NCI-H2107 (cell line): Measurements from ENCODE around the gene PPT2.

Experiments
- DNase-seq: peaks from one replicate; lab custom pipeline; 2025; lab: John Stamatoyannopoulos, UW

Gene PPT2

DNA sequence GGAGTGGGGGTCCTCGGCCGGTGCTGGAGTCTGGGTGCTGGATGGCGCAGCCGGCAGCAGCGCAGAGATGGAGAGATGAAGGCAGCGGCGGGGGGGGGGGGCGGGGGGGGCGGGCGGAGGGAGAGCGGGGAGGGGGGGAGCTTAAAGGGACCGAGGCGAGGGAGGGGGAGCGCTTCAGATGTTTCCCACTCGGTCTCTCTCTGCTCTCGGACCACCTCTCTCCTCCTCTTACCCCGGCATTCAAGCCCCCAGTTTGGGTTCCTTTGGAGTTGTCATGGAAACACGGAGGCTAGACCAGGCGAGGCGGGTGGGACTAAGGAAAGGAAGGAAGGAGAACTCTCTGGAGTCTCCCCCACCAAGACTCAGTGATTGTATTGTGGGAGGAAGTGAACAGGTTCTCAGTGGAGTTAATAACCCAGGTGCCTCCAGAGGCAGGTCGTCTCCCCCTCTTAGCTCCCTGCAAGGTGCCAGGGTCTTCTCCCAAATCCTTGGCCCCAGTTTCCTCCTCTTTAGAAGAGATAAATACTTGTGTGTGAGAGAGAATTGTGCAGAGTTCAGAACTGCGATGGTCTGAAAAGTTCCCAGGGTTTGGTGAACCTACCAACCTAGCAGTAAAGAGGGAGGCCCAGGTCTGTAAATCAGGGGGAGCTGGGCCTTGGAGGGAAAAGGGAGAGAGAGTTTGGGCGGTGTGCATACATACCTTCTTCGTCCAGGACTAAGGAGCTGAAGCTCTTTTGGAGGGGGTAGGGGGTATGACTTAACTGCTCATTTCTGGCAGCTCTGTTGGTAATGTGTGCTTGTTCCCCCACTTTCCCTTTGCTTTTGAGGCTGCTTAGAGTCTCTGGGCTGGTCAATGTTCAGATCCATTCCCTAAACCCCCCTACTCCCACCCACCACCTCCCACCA lies 1.8 kb upstream of the PPT2 start, which contains the start of gene PRRT1:
Gene PRRT1 (minus strand): TSS at position 77 of the 906 bp plus-strand sequence. CDS start 112 bp downstream, outside the sequence.
- no peak for DNase-seq

DNA sequence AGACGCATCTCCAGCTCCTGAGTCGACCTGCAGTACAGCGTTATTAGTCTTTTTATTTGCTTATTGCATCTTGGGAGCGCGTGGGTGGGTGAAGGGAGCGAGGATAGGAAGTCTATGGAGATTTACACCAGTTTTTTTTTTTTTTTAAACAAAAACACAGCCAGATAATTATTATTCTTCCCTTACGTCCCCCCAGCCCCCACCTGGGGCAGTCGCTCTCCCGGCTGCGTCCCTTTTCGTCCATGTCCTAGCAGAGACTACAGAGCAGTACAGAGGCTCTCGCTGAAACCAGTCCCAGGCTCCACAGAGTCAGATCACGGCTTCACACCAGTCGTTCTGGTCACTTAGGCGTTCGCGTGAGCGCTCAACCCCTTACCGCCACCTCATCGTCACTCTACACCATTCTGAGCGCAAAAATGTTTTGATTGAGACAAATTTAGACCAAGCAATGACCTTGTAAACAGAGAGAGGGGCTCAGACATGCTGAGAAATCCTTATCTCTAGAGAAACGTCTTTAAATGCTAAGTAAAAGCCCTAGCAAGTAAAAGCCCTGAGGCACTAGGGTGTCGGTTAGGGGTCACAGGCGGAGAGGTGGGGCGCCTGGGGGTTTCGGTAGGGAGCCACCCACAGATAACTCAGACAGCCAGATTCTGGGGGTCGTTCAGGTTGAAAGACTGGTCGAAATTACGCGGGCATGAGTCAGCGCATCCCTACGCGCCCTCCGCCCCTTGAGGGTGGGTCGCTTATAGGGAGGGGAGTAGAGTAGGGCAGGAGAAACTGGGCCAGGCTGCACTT lies 975 bp upstream of the PPT2 start:
- DNase-seq, result no peak

DNA sequence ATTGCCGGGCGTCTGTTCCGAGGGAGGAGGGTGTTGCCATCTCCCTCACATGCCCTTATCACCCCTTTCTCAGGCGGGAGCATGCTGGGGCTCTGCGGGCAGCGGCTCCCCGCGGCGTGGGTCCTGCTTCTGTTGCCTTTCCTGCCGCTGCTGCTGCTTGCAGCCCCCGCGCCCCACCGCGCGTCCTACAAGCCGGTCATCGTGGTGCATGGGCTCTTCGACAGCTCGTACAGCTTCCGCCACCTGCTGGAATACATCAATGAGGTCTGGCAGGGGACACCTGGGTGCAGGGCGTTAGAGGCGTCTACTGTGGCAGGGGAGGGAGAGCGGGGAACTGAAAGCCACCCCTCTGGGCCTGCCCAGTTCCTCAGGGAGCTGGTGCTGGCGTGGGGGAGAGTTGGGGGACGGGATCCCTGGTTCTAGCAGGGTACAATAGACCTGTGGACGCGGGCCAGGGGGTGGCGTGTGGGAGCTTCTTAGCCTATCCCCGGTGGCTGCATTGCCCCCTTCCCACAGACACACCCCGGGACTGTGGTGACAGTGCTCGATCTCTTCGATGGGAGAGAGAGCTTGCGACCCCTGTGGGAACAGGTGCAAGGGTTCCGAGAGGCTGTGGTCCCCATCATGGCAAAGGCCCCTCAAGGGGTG lies 697 bp downstream of the PPT2 start:
- DNase-seq, result peak; percentile 3

DNA sequence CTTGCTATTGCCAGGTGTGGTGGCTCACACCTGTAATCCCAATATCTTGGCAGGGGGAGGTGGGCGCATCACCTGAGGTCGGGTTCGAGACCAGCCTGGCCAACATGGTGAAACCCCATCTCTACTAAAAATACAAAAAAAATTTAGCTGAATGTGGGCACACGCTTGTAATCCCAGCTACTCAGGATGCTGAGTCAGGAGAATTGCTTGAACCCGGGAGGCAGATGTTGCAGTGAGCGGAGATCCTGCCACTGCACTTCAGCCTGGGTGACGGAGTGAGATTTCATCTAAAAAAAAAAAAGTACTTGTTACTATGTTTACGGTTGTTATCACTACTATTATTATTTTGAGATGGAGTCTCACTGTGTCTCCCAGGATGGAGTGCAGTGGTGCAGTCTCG lies 3.0 kb downstream of the PPT2 start:
- no peak for DNase-seq

DNA sequence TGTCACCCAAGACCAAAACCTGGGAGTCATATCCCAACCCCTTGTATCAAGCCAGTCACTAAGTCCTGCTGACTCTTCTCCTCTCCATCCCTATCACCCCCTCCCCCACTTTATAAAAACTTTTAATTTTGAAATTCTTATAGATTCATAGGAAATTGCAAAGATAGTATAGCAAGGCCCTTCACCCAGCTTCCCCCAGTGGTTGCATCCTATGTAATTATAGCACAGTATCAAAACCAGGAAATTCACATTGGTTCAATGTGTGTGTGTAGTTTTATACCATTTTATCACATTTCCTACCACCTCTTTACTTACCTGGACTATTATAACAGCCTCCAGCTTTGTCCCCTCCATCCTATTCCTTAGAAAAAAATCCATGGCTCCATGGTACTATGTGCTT lies 4.1 kb downstream of the PPT2 start:
- DNase-seq, result no peak

DNA sequence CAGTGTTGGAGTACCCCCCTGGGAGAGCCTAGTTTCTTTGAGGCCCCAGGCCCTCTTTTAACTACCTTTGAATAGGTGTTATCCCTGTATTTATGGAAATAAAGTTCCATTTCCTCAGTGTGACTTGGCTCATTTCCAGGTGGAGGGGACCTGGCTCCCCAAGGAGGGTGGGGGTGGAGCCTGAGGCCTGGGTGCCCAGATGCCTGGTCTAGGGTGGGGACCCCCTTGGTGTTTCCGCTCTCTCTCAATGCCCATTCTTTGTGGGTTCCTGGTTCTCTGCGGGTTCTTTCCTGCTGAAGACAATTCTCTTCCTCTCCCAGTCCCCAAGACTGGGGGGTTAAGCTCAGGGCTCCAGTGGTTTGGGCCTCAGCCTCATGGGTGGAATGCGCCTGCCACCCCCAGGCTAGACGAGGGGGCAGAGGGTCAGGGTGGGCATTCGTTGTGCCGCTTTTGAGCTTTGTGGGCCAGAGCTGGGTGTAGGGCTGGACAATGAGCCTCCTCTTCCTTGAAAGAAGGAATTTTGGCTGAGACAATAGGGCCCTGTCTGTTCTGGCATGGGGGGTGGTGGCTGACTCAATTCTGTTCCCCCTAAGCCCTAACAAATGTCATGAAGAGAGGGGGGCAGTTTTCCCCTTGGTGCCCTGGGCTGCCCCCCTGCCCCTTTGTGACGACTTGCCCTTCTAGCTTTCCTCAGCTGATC lies 9.8 kb downstream of the PPT2 start:
- DNase-seq, result no peak

DNA sequence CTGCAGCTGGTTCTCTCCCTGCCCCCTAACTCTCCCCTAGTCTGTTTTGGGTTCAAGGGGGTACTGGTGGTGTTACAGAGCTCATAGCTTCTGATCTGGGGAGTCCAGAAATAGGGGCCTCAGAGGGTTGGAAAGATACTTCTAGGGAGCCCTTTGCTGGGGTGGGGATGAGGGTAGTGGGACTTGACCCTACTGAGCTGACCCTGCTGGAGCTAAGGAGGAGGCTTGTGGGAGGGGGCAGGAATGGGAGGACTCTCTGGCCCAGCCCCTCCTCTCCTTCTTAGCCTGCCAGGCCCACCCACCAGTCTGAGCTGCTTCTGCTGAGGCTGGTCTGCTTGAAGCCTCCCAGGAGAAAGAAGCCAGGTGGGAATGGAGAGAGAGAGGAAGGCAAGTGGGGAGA lies 10.4 kb downstream of the PPT2 start, which contains the start of gene EGFL8:
Gene EGFL8 (plus strand): TSS at position 301 of the 400 bp plus-strand sequence. CDS start 1,571 bp downstream, outside the sequence.
- no peak for DNase-seq

DNA sequence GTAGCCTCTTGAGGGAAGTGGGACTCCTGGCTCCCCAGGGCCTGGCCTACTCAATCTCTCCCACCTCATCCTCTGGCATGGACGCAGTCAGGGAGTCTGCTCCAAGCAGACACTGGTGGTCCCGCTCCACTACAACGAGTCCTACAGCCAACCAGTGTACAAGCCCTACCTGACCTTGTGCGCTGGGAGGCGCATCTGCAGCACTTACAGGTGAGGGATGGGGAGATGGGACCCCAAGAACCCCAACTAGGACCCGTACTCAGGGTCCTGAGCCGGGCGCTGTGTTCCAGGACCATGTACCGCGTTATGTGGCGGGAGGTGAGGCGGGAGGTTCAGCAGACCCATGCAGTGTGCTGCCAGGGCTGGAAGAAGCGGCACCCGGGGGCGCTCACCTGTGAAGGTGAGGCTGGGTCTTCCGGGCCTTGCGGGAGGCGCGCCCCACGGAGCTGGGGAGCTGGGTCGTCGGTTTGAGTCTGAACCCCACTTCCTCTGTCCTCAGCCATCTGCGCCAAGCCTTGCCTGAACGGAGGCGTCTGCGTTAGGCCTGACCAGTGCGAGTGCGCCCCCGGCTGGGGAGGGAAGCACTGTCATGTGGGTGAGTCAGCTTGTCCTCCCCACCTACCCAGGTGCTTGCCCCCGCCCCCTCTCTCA lies 12.6 kb downstream of the PPT2 start:
- DNase-seq, result no peak

DNA sequence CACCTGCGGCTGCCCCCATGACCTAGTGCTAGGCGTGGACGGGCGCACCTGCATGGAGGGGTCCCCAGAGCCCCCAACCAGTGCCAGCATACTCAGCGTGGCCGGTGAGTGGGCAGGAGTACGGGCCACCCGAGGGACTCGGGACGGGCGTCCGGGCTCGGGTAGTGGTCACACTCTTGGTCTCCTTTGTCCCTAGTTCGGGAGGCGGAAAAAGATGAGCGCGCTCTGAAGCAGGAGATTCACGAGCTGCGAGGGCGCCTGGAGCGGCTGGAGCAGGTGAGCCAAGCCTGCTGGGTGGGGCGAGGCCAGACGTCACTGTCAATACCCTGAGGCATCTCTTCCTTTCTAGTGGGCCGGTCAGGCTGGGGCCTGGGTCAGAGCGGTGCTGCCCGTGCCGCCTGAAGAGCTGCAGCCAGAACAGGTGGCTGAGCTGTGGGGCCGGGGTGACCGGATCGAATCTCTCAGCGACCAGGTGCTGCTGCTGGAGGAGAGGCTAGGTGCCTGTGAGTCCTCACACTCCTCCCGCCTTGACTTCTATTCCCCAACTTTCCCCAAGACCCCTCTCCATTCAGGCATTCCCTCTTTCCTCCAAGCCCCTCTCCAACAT lies 13.3 kb downstream of the PPT2 start:
- no peak for DNase-seq

DNA sequence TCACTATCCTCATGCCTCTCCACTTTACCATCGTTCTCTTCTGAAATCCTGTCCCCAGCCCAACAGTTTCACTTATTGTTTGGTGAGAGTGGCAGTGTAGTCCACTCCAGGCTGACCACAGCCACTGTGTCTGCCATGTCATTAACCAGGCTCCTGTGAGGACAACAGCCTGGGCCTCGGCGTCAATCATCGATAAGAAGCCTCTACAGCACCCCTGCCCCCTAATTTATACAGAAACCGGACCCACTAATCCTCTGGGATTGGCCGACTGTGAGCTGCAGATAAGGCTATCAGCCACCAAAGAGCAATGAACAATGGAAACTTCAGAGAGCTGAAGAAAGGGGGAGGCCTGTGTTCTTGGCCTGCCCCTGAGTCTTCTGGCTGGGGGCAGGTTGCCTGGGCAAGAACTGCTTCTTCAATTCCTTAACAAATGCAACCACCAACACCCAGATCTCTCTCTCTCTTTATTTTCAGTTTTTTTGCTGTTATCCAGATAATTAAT lies 13.9 kb downstream of the PPT2 start:
- DNase-seq, result no peak

DNA sequence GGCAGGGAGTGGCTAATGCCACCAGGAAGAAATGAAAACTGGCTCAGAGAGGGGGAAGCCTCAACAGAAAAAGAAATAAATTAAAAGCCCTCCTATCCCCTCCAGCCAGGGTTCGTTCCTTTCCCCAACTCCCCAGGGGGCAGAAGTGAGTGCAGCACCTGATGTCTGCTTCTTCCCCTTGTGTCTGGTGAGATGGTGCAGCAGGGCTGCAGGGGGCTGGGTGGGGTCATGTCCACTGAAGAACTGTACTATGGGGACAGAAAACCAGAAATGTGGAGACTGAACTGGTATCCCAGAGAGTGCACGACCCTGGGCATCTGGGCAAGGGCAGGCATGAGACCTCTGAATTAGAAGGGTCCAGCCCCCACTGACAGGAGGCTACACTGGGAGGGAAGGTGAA lies 14.4 kb downstream of the PPT2 start:
- DNase-seq, result no peak

DNA sequence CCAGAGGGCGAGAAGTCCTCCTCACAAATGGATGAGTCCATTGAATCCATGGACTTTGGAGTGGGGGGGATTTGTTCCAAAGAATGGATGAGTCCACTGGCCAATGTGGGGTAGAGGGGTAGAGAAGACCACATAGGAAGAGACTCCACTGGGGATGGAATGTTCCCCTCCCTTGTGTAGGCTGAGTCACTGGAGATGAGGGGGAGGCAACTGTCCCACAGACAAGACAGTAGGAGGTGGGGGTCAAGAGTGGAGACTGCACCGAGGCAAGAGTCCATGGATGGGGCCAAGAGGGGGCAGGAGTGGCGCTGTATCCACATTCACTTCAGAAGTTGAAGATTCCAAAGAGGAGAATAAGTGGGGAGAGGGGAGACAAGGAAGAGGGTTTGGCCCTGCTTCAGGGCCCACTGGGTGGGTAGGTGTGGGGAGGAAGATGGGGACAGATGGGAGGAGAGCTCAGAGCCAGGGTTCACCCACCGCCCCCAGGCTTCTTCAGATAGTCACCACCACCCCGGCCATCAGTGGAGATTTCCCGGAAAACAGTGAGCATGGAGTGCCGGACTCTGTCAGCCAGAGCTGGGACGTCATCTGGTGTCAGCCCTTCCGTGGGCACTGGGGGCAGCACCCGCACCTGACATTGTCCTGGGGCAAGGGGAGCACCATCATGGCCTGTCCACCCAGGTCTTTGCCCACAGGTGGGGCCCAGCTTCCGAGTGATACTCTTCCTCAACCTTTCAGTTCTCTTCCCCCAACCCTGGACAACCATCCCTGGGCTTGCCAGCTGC lies 15.1 kb downstream of the PPT2 start:
- DNase-seq, result no peak

DNA sequence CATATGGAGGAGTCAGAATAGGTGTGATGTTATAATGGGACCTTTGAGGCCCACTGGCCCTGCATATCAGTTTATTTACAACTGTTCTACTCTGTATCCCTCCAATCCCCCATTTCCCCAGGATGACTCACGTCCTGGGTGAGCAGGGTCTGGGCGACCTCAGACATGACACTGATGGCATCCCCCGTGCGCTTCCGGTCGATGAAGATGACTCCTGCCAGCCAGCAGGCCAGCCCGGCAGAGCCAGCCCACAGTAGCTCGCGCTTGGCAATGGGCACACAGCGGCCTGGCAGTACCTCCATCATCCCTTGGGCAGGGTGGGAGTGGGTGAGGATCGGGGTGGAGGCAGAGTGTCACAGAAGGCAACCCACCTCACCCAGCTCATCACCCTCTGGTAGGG lies 16.4 kb downstream of the PPT2 start:
- no peak for DNase-seq

DNA sequence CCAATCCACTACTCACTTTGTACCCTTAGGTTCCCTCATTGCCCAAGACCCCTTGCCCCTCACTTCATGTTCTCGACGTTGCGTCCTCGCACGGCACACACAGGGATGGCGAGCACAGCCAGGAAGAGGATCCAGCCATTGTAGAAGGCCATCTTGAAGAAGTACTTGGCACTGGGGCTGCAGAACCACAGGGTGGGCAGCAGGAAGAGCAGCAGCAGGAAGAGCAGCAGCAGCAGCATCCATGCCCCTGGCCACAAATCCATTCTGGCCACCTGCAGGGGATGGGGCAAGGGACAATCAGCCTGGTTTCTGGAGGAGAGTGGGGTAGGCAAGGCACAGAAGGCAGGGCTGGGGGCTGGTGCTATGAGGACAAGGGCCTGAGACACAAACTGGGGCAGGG lies 17.3 kb downstream of the PPT2 start:
- no peak for DNase-seq

DNA sequence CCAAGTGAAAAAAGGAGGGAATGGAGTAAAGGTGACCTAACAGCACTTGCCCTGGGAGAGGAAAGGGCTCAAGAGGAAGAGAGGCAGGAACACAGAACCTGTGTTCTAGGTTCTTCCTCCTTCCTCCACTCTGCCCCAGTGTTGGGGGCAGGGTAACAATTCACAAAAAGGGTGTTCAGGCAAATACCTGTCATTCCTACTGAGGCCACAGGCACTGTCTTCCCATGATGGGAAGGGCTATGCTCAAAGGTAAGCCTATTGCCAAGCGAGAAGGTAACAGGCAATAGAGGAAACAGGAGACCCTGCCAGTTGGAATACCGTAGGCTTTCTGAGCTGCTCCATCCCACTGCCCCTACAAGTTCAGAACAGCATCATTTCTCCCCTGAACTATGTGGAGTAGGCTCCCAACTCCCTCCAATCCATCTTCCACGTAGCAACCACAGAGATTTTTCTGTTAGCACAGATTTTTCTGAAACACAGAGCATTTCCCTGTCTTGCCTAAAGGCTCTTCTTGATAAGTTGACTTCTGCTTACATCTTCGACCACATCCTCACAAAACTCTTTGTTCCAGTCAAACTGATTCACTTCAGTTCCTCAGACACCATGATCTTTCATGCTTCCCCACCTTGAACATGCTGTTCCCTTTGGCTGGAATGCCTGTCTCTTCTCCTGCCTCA lies 19.2 kb downstream of the PPT2 start:
- no peak for DNase-seq

DNA sequence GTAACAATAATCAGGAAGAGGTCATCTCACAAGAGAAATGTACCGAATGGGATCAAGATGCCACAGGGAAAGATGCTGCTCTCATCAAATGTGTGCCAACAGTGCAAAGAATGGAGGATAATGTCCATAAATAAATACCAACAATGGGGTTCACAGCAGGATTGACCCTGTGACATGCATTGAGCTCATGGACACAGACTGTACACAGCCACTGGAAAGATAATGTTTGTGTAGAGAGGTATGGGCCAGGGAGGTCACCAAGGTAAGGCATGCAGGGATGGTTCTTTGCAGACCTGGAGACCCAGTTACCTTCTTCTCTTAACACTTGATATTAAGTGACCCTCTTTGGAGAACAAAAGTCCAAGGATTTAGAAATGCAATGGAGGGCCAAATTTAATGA lies 20.5 kb downstream of the PPT2 start:
- DNase-seq, result no peak

DNA sequence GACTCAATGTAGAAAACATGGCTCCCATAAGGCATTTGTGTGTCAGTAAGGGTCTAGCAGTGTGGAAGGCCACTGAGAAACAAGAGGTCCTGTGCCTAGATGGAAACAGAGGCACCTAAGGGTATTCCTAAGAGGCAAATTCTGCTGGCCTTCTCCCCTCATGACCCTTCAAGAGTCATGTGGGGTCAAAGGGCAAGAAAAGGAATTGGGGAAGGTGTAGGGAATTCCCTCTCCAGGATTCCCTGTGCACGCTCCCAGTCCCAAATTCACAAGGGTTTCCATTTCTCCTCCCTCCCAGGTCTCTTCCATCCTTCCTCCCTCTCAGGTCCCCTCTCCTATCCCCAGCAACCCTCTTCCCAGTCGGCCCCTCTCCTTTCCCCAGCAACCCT lies 21.4 kb downstream of the PPT2 start:
- no peak for DNase-seq

DNA sequence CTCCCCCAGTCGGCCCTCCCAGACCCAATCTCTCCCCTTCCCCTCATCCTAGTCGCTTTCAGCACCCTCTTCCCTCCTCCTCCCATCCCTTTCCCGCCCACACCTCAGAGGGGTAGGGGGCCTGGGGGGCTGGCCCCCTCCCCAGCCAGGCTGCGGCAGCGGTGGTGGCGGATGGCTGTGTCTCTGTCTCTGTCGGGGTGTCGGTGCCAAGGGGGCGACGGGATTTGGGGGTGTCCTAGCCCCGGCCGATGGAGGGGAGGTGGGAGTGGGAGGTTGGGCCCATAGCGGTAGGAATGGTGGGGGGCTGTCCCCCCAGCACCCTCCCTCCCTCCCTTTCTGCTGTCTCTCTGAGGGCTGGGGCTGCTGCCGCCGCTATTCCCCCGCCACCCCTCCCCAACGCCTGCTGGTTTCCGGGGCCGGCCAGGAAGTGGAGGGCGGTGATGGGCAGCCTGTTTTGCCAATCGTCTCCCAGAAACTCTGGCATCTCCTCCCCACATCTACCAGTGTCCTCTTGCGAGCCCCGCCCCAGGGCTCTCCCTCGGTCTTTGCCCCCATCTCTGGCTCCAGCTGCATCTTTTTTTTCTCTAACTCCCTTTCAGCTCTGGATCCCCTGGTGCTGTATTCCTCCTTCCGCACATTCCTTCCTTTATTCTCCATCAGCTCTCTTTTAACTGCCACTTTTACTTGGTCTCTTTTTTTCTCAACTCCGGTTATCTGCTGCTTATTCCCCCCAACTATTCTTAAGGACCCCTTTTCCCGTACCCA lies 22.0 kb downstream of the PPT2 start, which contains the start of gene AGPAT1:
Gene AGPAT1 (minus strand): TSS at position 374 of the 765 bp plus-strand sequence. CDS start 4,588 bp downstream, outside the sequence.
- peak; percentile 63 for DNase-seq
